GM23248 (cell line): ENCODE measurements around the gene NUTM2A.
"Not testable (repeated sequence)": the region's sequence is repeated elsewhere in the genome, so short reads cannot be mapped to it uniquely, and the experiment has no call there.

Source experiments
- EZH2 ChIP-seq: fragments of 200-600 bp; sonication (generic); IDR thresholded peaks from 2 replicates; pipeline ENCODE4 v1.6.1; 2018; ENCODE audit warnings: antibody characterized with exemption, mild to moderate bottlenecking; ENCODE audit not compliant: insufficient read depth, poor library complexity, severe bottlenecking
- EZH2phosphoT487 ChIP-seq: fragments of 200-600 bp; sonication (generic); IDR thresholded peaks from 2 replicates; pipeline ENCODE4 v1.6.1; 2018; ENCODE audit warnings: antibody characterized with exemption, moderate library complexity, mild to moderate bottlenecking, low read depth; ENCODE audit not compliant: insufficient read depth

DNA sequence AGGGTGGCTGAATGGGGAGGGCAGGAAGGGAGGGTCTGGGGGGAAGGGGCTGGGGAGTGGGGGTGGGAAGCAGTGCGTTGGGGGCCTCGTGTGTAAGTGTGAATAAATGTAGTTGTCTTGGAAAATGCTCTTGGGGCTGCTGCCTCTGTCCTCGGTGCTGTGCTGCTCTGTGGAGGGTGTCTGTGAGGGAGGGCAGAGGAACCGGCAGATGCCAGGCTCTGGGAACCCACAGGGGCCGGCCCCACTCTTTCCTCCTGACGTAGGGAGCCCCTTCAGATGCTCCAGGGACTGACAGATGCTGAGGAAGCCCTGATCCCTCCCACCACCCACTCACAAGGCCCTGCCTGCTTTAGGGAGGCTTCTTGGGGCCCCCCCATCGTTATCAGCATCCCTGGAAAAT lies 9.6 kb downstream of the NUTM2A start:
- TF ChIP-seq EZH2, EZH2phosphoT487: not testable (repeated sequence)
